GM12875 (cell line): ENCODE measurements around the gene ATG9B.
A peak's percentile ranks its signal among the peaks of the same experiment; 100 is the strongest.

Source experiments
- H3K4me3 ChIP-seq: one replicate; pipeline ENCODE4 v1.5.1; 2011; ENCODE audit warnings: low read depth, low read length, control low read depth
- CTCF ChIP-seq: IDR thresholded peaks from 2 replicates; pipeline ENCODE4 v1.5.1; 2011; ENCODE audit warnings: low read depth, mild to moderate bottlenecking, control low read depth, inconsistent platforms, low read length, moderate library complexity, borderline replicate concordance; ENCODE audit not compliant: insufficient read depth

The ATG9B gene

GRCh38 chr7:151035026-151035717 lies 10.9 kb upstream of the ATG9B start:
- no peak overlapping the region for H3K4me3 ChIP-seq
- no peak for TF ChIP-seq CTCF

- no peak for TF ChIP-seq CTCF
- no peak overlapping the region for H3K4me3 ChIP-seq
Observed at GRCh38 chr7:151034312-151035025, 10.2 kb upstream of the ATG9B start.

- TF ChIP-seq CTCF: no peak
Observed at GRCh38 chr7:151033864-151034249, 9.6 kb upstream of the ATG9B start.

GRCh38 chr7:151032936-151033863 lies 8.9 kb upstream of the ATG9B start:
- no peak overlapping the region for H3K4me3 ChIP-seq
- peak; percentile 16; the same call in 1 of the 2 replicates for TF ChIP-seq CTCF

More at GRCh38 chr7:151033864-151034249, 9.6 kb upstream of the ATG9B start:
- no peak overlapping the region for H3K4me3 ChIP-seq

- H3K4me3 ChIP-seq: no peak overlapping the region
- no peak for TF ChIP-seq CTCF
Observed at GRCh38 chr7:151031011-151031410, 6.7 kb upstream of the ATG9B start.

- no peak for TF ChIP-seq CTCF
- H3K4me3 ChIP-seq: peak overlapping the region; percentile 73
Observed at GRCh38 chr7:151028948-151029501, 4.7 kb upstream of the ATG9B start.
